GM12878 (cell line): Measurements from ENCODE around the gene VRK3. TPM values are rescaled to one million over a fixed set of nuclear protein-coding genes. Genes with fewer than 3 reads are reported as not detected.

Source experiments
- ATAC-seq: fragments of 200-7000 bp; cut with Tn5 transposase; 3 replicates; pipeline ENCODE4 v1.9.1; 2020; ENCODE audit warnings: mild to moderate bottlenecking, moderate library complexity
- BruUV-seq: library from RNA; stranded (reverse); fragments of 400-500 nt; replicated peaks from 2 replicates; lab custom pipeline; 2021; lab: Mats Ljungman, UMichigan
- CTCF ChIA-PET: fragments of 300-600 bp; sonication (Branson Sonifier 250); formaldehyde crosslinking; extraction: SDS; loops from one replicate; lab custom pipeline; 2021; ENCODE audit warnings: inconsistent platforms; lab: Yijun Ruan, JAX
- POLR2A ChIA-PET: fragments of 350-600 bp; formaldehyde crosslinking; extraction: SDS; loops from one replicate; lab custom pipeline; 2021; ENCODE audit warnings: inconsistent platforms; lab: Charles Lee
- RAD21 ChIA-PET: fragments of 300-600 bp; sonication (Branson Sonifier 250); formaldehyde crosslinking; loops from one replicate; lab custom pipeline; 2023; ENCODE audit warnings: antibody characterized with exemption; ENCODE audit not compliant: unreplicated experiment; lab: Charles Lee
- SMC1A ChIA-PET: fragments of 300-600 bp; sonication (Branson Sonifier 250); formaldehyde crosslinking; loops from one replicate; lab custom pipeline; 2023; ENCODE audit not compliant: unreplicated experiment, uncharacterized antibody; lab: Charles Lee
- DNase-seq: peaks from one replicate; pipeline ENCODE4 v3.0.0-alpha.2; 2011; ENCODE audit warnings: low read depth, low spot score
- FAIRE-seq: peaks from 3 replicates; lab custom pipeline; 2011; peaks lifted over from hg19 to GRCh38; lab: Jason Lieb, UNC
- H2AFZ ChIP-seq: 2 replicates; pipeline ENCODE4 v1.6.0; 2011; ENCODE audit warnings: low read depth, low read length, control low read depth; ENCODE audit not compliant: control insufficient read depth
- H3K27ac ChIP-seq: 2 replicates; pipeline ENCODE4 v1.5.1; 2011; ENCODE audit warnings: control low read depth; ENCODE audit not compliant: control insufficient read depth, insufficient read depth
- H3K27me3 ChIP-seq, 2 experiments: replicated peaks in 1 of 2; 2 replicates each; pipeline versions ENCODE4 v1.6.0 to v1.6.1; 2011; ENCODE audit warnings: low read length in 1 of 2; ENCODE audit not compliant: control insufficient read depth in 2 of 2, insufficient read depth in 2 of 2
- H3K36me3 ChIP-seq, 2 experiments: 2 replicates each; pipeline ENCODE4 v1.5.1; 2011; ENCODE audit warnings: low read length in 1 of 2; ENCODE audit not compliant: control insufficient read depth in 2 of 2, insufficient read depth in 2 of 2
- H3K4me1 ChIP-seq: 2 replicates; pipeline ENCODE4 v1.6.1; 2011; ENCODE audit warnings: mild to moderate bottlenecking, low read length, moderate library complexity, mixed read lengths; ENCODE audit not compliant: control insufficient read depth, insufficient read depth
- H3K4me2 ChIP-seq: 2 replicates; pipeline ENCODE4 v1.6.0; 2011; ENCODE audit warnings: control low read depth; ENCODE audit not compliant: control insufficient read depth, insufficient read depth
- H3K4me3 ChIP-seq: fragments of 200-600 bp; sonication (generic); 2 replicates; pipeline ENCODE4 v1.5.1; 2016
- H3K79me2 ChIP-seq: 2 replicates; pipeline ENCODE4 v1.6.0; 2011; ENCODE audit warnings: low read length; ENCODE audit not compliant: control insufficient read depth, insufficient read depth
- H3K9ac ChIP-seq: 2 replicates; pipeline ENCODE4 v1.8.0; 2011; ENCODE audit warnings: low read length, control low read depth, mixed read lengths; ENCODE audit not compliant: control insufficient read depth, insufficient read depth
- H3K9me3 ChIP-seq: replicated peaks from 3 replicates; pipeline ENCODE4 v1.5.1; 2011; ENCODE audit warnings: mild to moderate bottlenecking, low read length; ENCODE audit not compliant: control insufficient read depth, insufficient read depth
- H4K20me1 ChIP-seq: 2 replicates; pipeline ENCODE4 v1.6.0; 2011; ENCODE audit not compliant: control insufficient read depth, insufficient read depth
- BCL11A ChIP-seq: IDR thresholded peaks from 2 replicates; pipeline ENCODE4 v1.6.1; 2011; ENCODE audit warnings: low read depth, low read length
- BMI1 ChIP-seq: fragments of 450-650 bp; IDR thresholded peaks from 2 replicates; pipeline ENCODE4 v1.6.1; 2016; ENCODE audit warnings: mild to moderate bottlenecking, moderate library complexity, borderline replicate concordance
- CHD1 ChIP-seq: IDR thresholded peaks from 2 replicates; pipeline ENCODE4 v1.6.1; 2012; ENCODE audit warnings: low read depth, low read length, improper control_type of control experiment
- E4F1 ChIP-seq: fragments of 450-650 bp; IDR thresholded peaks from 2 replicates; pipeline ENCODE4 v1.6.1; 2018; ENCODE audit warnings: borderline replicate concordance, mild to moderate bottlenecking; ENCODE audit not compliant: partially characterized antibody
- KAT2A ChIP-seq: conservative IDR thresholded peaks from 2 replicates; pipeline ENCODE4 v1.6.1; 2011; ENCODE audit warnings: low read depth, low read length; ENCODE audit not compliant: control insufficient read depth
- MEF2A ChIP-seq: IDR thresholded peaks from 2 replicates; pipeline ENCODE4 v1.6.1; 2011; ENCODE audit warnings: low read depth, mild to moderate bottlenecking, low read length, moderate library complexity; ENCODE audit not compliant: insufficient read depth
- MEF2B ChIP-seq: fragments of 450-650 bp; IDR thresholded peaks from 2 replicates; pipeline ENCODE4 v1.6.1; 2018; ENCODE audit warnings: mild to moderate bottlenecking, moderate library complexity; ENCODE audit not compliant: partially characterized antibody, poor library complexity, severe bottlenecking
- MXI1 ChIP-seq: fragments of 150-350 bp; IDR thresholded peaks from 2 replicates; pipeline ENCODE4 v1.6.1; 2011; ENCODE audit warnings: low read depth, mild to moderate bottlenecking, inconsistent platforms, low read length, improper control_type of control experiment
- NFIC ChIP-seq: IDR thresholded peaks from 2 replicates; pipeline ENCODE4 v1.6.1; 2012; ENCODE audit warnings: low read depth, mild to moderate bottlenecking, inconsistent platforms, low read length, moderate library complexity
- NFYA ChIP-seq: IDR thresholded peaks from 2 replicates; pipeline ENCODE4 v1.6.1; 2011; ENCODE audit warnings: low read depth, mild to moderate bottlenecking, low read length, improper control_type of control experiment, borderline replicate concordance
- PAX5 ChIP-seq: IDR thresholded peaks from 2 replicates; pipeline ENCODE4 v1.6.1; 2011; ENCODE audit warnings: low read depth, low read length, borderline replicate concordance
- WGBS: methylation state at CpG from one replicate; pipeline ENCODE4 v1.1.6; 2016; ENCODE audit warnings: low lambda C conversion rate; ENCODE audit not compliant: insufficient replicate concordance, insufficient coverage; ENCODE audit errors: missing lambda C conversion rate; 5-methylcytosine and 5-hydroxymethylcytosine counted together
- in situ Hi-C: fragments of 300-500 bp; cut with MboI; formaldehyde crosslinking; loops from 9 replicates; pipeline ENCODE4 v1.14.3; 2018; ENCODE audit warnings: mixed read lengths
- intact Hi-C: fragments of 100-400 bp; cut with micrococcal nuclease; formaldehyde crosslinking; loops from one replicate; pipeline ENCODE4 v1.14.2; 2022; ENCODE audit not compliant: unreplicated experiment
- polyA plus RNA-seq, 11 experiments: library from polyadenylated mRNA; depleted of rRNA in 4 of 11; unstranded in 6 of 11; stranded (reverse) in 5 of 11; fragments of >200 nt; fragmentation: Nextera tagmentation in 4 of 11; fragmentation: Illumina TruSeq in 1 of 11; extraction: Ambion mirVana in 4 of 11; extraction: Trizol in 1 of 11; gene quantifications; 1 replicate in 1 of 11; 2 replicates in 10 of 11; pipeline versions ENCODE4 v1.2.1 to v1.2.3, GENCODE V29; 2011 to 2016; ENCODE audit warnings: inconsistent platforms in 2 of 11, missing spikeins in 2 of 11, low read depth in 1 of 11
- total RNA-seq, 4 experiments: library from RNA; depleted of rRNA in 3 of 4; stranded (reverse); fragments of >200 nt in 3 of 4; fragmentation: Illumina TruSeq in 1 of 4; extraction: Trizol in 1 of 4; gene quantifications; 2 replicates each; pipeline versions ENCODE4 v1.2.1 to v1.2.3, GENCODE V29; 2013 to 2021
- TF ChIP-seq, protein P1 (sequence below): fragments of 450-650 bp; IDR thresholded peaks from 2 replicates; pipeline ENCODE4 v1.6.1; 2016; ENCODE audit warnings: mild to moderate bottlenecking
- TF ChIP-seq, protein P2 (sequence below): fragments of 450-650 bp; IDR thresholded peaks from 2 replicates; pipeline ENCODE4 v1.6.1; 2017; ENCODE audit warnings: borderline replicate concordance

The VRK3 gene
- total and polyA plus RNA-seq, 10 of the 15 experiments (the other 5 are each of a cell fraction or from before 2014, with no cell fraction given): 17.3 to 61.9 (median 35.5) TPM

GRCh38 chr19:49999371-50000010 is 25.7 kb downstream of the VRK3 start:
- H3K4me3 ChIP-seq: no peak overlapping the region
- H3K9ac ChIP-seq: no peak overlapping the region
- in situ Hi-C loops: no loop called here
- RAD21 ChIA-PET: no interaction called here
- no TSS peak for BruUV-seq
- no peak overlapping the region for H3K27ac ChIP-seq
- intact Hi-C loops: no loop called here
- H3K27me3 ChIP-seq: no peaks in the 10 kb centered on the region
- peaks cover 16 to 23% of the 10 kb centered on the region in 2 experiments; a peak in 3 of 4 replicates for H3K36me3 ChIP-seq
- WGBS: 100% methylated on average over 5 of the region's 6 CpGs
- H3K79me2 ChIP-seq: no peaks in the 10 kb centered on the region; the same call in 1 of the 2 replicates
- H3K4me1 ChIP-seq: peaks cover 10% of the 10 kb centered on the region
- DNase-seq (no peak), FAIRE-seq (no peak), ATAC-seq (no peak)
- CTCF ChIA-PET: interaction anchor here (0.6 kb wide), 1 partner anchor 65 kb away, joined by 4 read pairs; no protein-coding TSS in a partner anchor
- H3K9me3 ChIP-seq: no peaks in the 10 kb centered on the region
- POLR2A ChIA-PET: no interaction called here
- H2AFZ ChIP-seq: no peak overlapping the region
- SMC1A ChIA-PET: no interaction called here
- no peaks in the 10 kb centered on the region for H4K20me1 ChIP-seq
- H3K4me2 ChIP-seq: no peak overlapping the region
- TF ChIP-seq, protein P1, sequence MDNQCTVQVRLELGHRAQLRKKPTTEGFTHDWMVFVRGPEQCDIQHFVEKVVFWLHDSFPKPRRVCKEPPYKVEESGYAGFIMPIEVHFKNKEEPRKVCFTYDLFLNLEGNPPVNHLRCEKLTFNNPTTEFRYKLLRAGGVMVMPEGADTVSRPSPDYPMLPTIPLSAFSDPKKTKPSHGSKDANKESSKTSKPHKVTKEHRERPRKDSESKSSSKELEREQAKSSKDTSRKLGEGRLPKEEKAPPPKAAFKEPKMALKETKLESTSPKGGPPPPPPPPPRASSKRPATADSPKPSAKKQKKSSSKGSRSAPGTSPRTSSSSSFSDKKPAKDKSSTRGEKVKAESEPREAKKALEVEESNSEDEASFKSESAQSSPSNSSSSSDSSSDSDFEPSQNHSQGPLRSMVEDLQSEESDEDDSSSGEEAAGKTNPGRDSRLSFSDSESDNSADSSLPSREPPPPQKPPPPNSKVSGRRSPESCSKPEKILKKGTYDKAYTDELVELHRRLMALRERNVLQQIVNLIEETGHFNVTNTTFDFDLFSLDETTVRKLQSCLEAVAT: no peak
- no peak for TF ChIP-seq NFYA
- TF ChIP-seq CHD1: no peak
- TF ChIP-seq MXI1: no peak
- TF ChIP-seq MEF2B: no peak
- no peak for TF ChIP-seq PAX5
- TF ChIP-seq E4F1: no peak
- TF ChIP-seq BCL11A: no peak
- no peak for TF ChIP-seq MEF2A
- TF ChIP-seq, protein P2, sequence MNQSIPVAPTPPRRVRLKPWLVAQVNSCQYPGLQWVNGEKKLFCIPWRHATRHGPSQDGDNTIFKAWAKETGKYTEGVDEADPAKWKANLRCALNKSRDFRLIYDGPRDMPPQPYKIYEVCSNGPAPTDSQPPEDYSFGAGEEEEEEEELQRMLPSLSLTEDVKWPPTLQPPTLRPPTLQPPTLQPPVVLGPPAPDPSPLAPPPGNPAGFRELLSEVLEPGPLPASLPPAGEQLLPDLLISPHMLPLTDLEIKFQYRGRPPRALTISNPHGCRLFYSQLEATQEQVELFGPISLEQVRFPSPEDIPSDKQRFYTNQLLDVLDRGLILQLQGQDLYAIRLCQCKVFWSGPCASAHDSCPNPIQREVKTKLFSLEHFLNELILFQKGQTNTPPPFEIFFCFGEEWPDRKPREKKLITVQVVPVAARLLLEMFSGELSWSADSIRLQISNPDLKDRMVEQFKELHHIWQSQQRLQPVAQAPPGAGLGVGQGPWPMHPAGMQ: no peak
- TF ChIP-seq NFIC: no peak
- no peak for TF ChIP-seq BMI1
- no peak for TF ChIP-seq KAT2A
